Progenitor cell of endocrine pancreas (in vitro differentiated cells): ENCODE data around the gene TNFRSF8. TPM values are rescaled to one million over a fixed set of nuclear protein-coding genes. Genes with fewer than 3 reads are reported as not detected.

Source experiments
- DNase-seq: peaks from one replicate; pipeline ENCODE4 v3.0.0; 2021; ENCODE audit warnings: low spot score; ENCODE audit not compliant: unreplicated experiment
- H3K27ac Mint-ChIP-seq: 2 replicates; pipeline ENCODE4 v1.8.0; 2021; ENCODE audit warnings: mild to moderate bottlenecking, moderate library complexity, mixed read lengths
- H3K27me3 Mint-ChIP-seq: 2 replicates; pipeline ENCODE4 v1.8.0; 2021; ENCODE audit warnings: mixed read lengths
- H3K36me3 Mint-ChIP-seq: 2 replicates; pipeline ENCODE4 v1.8.0; 2022; ENCODE audit warnings: mixed read lengths; ENCODE audit not compliant: insufficient read depth
- H3K4me1 Mint-ChIP-seq: 2 replicates; pipeline ENCODE4 v1.8.0; 2021; ENCODE audit warnings: low read depth, mixed read lengths
- H3K4me3 Mint-ChIP-seq: 2 replicates; pipeline ENCODE4 v1.8.0; 2021; ENCODE audit warnings: low read depth, mild to moderate bottlenecking, moderate library complexity, mixed read lengths
- H3K9me3 Mint-ChIP-seq: 2 replicates; pipeline ENCODE4 v1.8.0; 2021; ENCODE audit warnings: low read depth, mixed read lengths
- CTCF ChIP-seq: fragments of 200-600 bp; sonication (generic); IDR thresholded peaks from one replicate; pipeline ENCODE4 v1.5.0; 2021; ENCODE audit warnings: antibody characterized with exemption, mild to moderate bottlenecking; ENCODE audit not compliant: unreplicated experiment
- total RNA-seq: library from RNA; stranded (reverse); gene quantifications from 2 replicates; pipeline ENCODE4 v1.2.1, GENCODE V29; 2021

The TNFRSF8 gene
- total RNA-seq, 1 donor from 2014 or later: not detected

DNA sequence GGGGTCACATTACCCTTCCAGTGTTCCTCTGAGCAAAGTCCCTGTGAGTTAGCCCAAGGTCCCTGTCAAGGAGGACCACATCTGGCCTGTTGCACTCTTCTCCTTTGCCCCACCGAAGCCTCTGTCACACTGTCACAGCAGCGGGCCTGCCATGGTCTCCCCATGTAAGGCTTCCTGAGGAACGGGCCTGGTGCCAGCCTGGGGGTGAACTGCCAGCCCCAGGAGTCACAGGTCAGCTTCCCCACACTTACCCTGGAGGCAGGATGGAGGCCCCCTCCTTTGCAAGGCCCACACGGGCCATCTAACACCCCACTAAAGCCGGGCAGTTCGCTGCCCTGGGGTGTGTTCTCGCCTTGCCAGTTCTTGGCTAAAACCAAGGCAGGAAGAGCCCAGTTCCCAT lies 117.8 kb downstream of the TNFRSF8 start:
- no peaks in the 10 kb centered on the region for H3K9me3 Mint-ChIP-seq
- no peak overlapping the region for H3K27ac Mint-ChIP-seq
- H3K36me3 Mint-ChIP-seq: no peaks in the 10 kb centered on the region
- H3K4me3 Mint-ChIP-seq: no peak overlapping the region
- peaks cover 15% of the 10 kb centered on the region for H3K27me3 Mint-ChIP-seq
- no peak for DNase-seq
- no peak for TF ChIP-seq CTCF
- peaks cover 9% of the 10 kb centered on the region for H3K4me1 Mint-ChIP-seq

DNA sequence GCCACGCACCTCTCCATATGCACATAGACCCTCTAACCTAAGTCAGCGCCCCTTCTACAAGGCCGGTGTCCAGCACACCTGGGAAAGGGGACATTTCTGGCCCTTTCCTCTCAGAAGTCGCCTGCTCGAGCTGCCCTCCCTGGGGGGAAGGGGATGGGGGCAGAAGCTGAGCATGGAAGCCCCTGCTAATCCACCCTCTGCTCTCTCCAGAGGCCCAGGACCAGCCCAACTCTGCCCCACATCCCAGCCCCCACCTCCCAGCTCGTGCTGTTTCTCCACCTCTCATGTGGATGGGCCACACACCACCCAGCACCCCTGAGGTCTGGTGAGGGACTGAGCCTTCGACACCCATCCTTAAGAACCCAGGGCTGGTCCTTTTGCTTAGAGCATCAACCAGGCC lies 118.5 kb downstream of the TNFRSF8 start:
- Mint-ChIP-seq H3K9me3 (no peaks in the 10 kb centered on the region), H3K27ac (no peak overlapping the region), H3K27me3 (peaks cover 12% of the 10 kb centered on the region), H3K4me1 (peaks cover 9% of the 10 kb centered on the region), H3K36me3 (no peaks in the 10 kb centered on the region), H3K4me3 (no peak overlapping the region)
- TF ChIP-seq CTCF: no peak
- DNase-seq: no peak

GRCh38 chr1:12182410-12182984 lies 119.4 kb downstream of the TNFRSF8 start:
- DNase-seq: no peak
- Mint-ChIP-seq H3K4me1 (peaks cover 9% of the 10 kb centered on the region), H3K27me3 (peaks cover 14% of the 10 kb centered on the region), H3K4me3 (no peak overlapping the region), H3K9me3 (no peaks in the 10 kb centered on the region), H3K36me3 (no peaks in the 10 kb centered on the region), H3K27ac (no peak overlapping the region)
- no peak for TF ChIP-seq CTCF

GRCh38 chr1:12183095-12183794 lies 120.1 kb downstream of the TNFRSF8 start:
- no peak for DNase-seq
- H3K27ac Mint-ChIP-seq: no peak overlapping the region
- TF ChIP-seq CTCF: no peak
- H3K27me3 Mint-ChIP-seq: peaks cover 8% of the 10 kb centered on the region
- H3K4me1 Mint-ChIP-seq: peaks cover 9% of the 10 kb centered on the region
- no peaks in the 10 kb centered on the region for H3K9me3 Mint-ChIP-seq
- H3K36me3 Mint-ChIP-seq: no peaks in the 10 kb centered on the region
- no peak overlapping the region for H3K4me3 Mint-ChIP-seq

GRCh38 chr1:12184008-12184681 lies 121.0 kb downstream of the TNFRSF8 start:
- Mint-ChIP-seq H3K9me3 (no peaks in the 10 kb centered on the region), H3K4me3 (no peak overlapping the region), H3K27me3 (peaks cover 3% of the 10 kb centered on the region), H3K27ac (peak overlapping the region; percentile 88), H3K36me3 (no peaks in the 10 kb centered on the region), H3K4me1 (peaks cover 8% of the 10 kb centered on the region)
- no peak for TF ChIP-seq CTCF
- no peak for DNase-seq
